Measurements from ENCODE around the gene ADAMTSL3.
"Not testable (repeated sequence)": the region's sequence is repeated elsewhere in the genome, so short reads cannot be mapped to it uniquely, and the experiment has no call there.

The ADAMTSL3 gene

DNA sequence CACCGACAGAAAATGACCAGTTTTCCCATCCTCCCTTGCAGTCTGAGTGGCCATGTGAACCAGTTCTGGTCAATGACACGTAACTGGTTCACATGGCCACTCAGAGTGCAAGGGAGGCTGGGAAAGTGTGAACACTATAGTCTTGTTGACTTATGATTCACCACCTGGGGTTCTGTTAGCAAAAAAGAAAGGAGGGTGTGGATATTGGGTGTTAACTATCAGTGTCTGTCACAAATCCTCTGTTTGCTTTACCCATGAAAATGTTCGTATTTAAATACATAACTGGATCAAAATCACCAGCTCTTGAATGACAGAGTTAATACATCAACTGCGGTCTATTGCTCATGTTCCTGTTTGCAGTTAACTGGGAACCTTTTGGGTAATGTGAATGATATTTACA, 92.3 kb downstream of the ADAMTSL3 start:
- DNase-seq (ENCODE audit: low read depth) = no peak

GRCh38 chr15:83747050-83747717, 93.3 kb downstream of the ADAMTSL3 start:
- DNase-seq (ENCODE audit: low read depth) = no peak

DNA sequence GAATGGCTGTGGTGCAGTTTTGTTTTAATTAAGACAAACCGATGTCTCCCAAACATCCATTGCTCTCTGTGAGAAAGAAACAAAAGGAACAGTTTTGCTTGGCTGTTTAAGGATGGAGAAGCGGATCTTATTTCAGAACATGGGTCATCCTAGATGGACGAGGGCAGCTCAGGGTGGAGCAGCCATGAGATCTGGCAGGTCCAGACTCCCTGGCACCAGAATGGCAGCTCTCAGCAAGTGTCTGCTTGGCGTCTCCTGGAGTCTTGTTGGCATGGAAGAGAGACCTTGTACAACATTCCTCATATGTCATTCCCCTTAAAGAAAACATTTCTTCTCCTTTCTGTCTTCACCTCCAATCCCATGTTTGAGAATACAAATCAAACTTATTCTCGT, 93.8 kb downstream of the ADAMTSL3 start:
- DNase-seq (ENCODE audit: low read depth) = no peak

DNA sequence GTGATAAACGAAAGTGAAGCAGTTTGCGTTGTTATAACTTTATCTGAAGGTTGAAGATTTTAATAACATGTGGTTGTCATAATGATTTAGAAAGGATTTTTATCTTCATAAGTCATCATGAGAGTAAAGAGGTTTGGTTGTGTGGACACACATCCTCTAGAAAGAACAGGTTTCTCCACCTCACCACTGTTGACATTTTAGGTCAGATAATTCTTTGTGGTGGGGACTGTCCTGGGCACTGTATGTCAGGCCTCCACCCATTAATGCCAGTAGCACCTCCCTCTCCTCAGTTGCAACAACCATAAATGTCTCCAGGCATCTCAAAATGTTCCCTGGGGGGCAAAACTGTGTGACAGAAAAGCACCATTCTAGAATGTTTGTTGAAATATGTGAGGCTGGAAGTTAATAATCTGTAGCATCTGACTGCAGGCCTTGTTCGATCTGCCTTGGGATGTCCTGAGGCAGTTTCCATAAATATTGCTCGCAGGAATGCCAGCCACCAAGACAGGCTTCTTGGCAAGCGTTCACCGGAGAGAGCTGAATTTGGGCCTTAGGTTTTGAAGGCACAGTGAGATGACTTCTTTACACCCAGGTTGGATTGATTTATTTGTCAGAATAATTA, 100.1 kb downstream of the ADAMTSL3 start:
- no peak for DNase-seq (ENCODE audit: low read depth)

- not testable (repeated sequence) for DNase-seq (ENCODE audit: low read depth)
Measured at GRCh38 chr15:83757291-83757690, 103.4 kb downstream of the ADAMTSL3 start.

GRCh38 chr15:83762367-83762766, 108.4 kb downstream of the ADAMTSL3 start:
- no peak for DNase-seq (ENCODE audit: low read depth)

- no peak for DNase-seq (ENCODE audit: low read depth)
Measured at GRCh38 chr15:83764201-83764838, 110.4 kb downstream of the ADAMTSL3 start.

- no peak for DNase-seq (ENCODE audit: low read depth)
Measured at GRCh38 chr15:83766339-83766738, 112.4 kb downstream of the ADAMTSL3 start.

DNA sequence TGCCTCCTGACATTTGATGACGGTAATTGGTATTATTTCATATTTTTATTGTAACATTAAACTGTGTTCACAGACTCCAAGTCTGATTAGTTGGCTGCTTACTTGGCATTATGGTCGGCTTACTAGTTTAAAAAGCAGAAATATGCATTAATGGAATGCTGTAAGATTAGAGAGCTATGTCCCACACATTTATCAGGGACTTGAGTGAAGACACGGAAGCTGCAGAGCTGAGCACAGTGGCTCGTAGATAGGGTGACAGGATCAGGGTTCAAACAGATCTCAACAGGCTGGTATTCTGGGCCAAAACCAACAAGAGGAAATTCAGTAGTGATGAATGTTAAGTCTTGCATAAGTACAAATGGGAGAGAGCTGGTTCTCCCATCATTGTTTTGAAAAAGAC, 113.8 kb downstream of the ADAMTSL3 start:
- DNase-seq (ENCODE audit: low read depth) = no peak

- no peak for DNase-seq (ENCODE audit: low read depth)
Measured at GRCh38 chr15:83769411-83769999, 115.6 kb downstream of the ADAMTSL3 start.

- DNase-seq (ENCODE audit: low read depth) = no peak
Measured at GRCh38 chr15:83775738-83776137, 121.8 kb downstream of the ADAMTSL3 start.

- no peak for DNase-seq (ENCODE audit: low read depth)
Measured at GRCh38 chr15:83776986-83777385, 123.1 kb downstream of the ADAMTSL3 start.

DNA sequence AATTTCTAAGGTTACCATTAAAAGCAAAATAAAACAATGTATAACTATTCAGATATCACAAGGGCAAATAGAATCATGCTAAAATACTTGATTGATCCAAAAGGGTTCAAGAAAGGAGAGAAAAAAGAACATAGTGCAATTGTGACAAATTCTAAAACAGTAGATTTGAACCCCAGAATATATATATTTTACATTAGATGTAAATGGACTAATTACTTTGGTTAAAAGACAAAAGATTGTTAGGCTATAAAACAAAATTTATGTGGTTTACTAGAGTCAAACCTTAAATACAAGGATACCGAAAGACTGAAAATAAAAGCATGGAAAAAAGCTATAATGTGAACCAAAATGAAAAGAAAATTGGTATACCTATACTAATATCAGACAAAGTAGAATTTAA, 129.3 kb downstream of the ADAMTSL3 start:
- DNase-seq (ENCODE audit: low read depth) = no peak

- DNase-seq (ENCODE audit: low read depth) = no peak
Measured at GRCh38 chr15:83784975-83785374, 131.1 kb downstream of the ADAMTSL3 start.

DNA sequence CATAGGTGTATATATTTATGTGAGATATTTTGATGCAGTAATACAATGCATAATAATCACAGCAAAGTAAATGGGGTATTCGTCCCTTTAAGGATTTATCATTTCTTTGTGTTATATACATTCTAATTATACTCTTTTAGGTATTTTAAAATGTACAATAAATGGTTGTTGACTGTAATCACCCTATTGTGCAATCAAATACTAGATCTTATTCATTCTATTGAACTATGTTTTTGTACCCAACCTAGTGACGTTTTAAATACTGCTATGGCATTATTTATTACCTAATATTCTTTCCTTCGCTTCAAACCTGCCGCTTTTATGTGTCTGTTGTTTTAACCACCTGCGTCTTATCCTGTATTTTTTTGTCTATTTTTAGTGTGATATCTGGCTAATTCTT, 132.4 kb downstream of the ADAMTSL3 start:
- DNase-seq (ENCODE audit: low read depth) = no peak

DNA sequence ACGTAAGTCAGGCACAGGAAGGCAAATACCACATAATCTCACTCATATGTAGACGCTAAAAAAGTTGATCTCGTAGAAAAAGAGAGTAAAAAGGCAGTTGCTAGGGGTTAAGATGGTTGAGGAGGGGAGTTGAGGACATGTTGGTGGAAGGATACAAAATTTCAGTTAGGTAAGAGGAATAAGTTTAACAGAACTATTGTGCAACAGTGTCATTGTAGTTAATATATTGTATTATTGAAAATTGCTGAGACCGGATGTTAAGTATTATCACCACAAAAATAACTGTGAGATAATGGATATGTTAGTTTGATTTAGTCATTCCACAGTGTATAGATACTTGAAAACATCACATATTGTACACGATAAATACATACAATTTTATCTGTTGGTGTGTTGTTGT, 139.1 kb downstream of the ADAMTSL3 start:
- no peak for DNase-seq (ENCODE audit: low read depth)

GRCh38 chr15:83794209-83794608, 140.3 kb downstream of the ADAMTSL3 start:
- DNase-seq (ENCODE audit: low read depth) = no peak

DNA sequence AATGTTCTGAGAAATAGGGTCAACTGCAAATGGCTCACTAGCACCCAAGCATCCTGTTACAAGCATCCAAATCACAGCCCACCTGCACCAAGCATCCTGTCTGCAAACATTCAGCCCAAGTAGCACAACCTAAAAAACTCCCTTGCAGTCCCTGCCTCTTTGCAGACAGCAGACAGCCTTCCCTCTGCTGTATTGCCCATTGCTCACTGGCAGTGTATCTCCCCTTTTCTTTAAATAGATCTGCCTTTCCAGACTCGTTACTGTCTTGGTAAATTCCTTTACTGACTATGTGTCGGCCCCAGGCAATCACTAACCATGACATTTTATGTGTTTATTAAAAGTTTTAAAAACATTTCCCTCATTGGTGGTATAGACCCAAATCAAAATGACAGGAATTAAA, 155.4 kb downstream of the ADAMTSL3 start:
- no peak for DNase-seq (ENCODE audit: low read depth)

- DNase-seq (ENCODE audit: low read depth) = no peak
Measured at GRCh38 chr15:83810110-83810509, 156.2 kb downstream of the ADAMTSL3 start.

DNA sequence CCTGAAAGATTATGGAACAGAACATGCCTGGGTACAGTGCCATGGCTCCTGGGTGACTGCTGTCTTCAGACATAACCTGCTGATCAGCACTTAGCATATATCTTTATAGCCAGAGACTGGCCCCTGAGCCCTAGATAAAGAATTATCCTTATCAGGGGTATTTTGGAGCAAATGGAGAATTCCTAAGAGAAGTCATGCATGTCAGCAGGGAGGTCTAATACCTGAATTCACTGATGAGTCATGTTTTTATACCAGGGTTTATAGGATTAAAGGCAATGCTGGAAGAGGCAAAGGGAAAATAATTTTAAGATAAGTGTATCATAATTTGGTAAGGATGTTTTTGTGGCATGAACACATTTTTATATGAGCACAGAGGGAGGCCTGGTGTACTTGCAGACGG, 159.8 kb downstream of the ADAMTSL3 start:
- no peak for DNase-seq (ENCODE audit: low read depth)

DNA sequence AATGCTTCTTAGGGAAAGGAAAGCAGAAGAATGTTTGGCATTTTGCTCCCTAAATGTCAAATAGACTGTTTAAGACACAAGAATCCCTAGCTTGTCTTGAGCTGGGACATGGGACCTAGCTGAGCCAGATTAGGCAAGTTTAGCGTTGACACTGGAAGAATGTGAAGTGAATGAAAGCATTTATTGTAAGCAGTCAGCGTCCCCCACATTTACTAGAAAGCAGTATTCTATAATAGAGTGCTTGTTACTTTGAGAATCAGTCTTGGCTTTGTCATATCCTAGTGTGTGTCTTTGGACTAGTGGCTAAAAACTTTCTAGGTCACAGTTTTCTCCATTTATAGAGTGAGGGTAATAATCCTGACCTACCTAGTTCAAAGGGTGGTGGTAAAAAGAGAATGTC, 161.6 kb downstream of the ADAMTSL3 start:
- no peak for DNase-seq (ENCODE audit: low read depth)

GRCh38 chr15:83816124-83816883, 162.4 kb downstream of the ADAMTSL3 start:
- no peak for DNase-seq (ENCODE audit: low read depth)

Measured in stimulated activated CD8-positive, alpha-beta memory T cell treated with anti-CD3 and anti-CD28 coated beads, Interleukin-15, amount 100 ng/mL, for 1 hour (primary cell).